Activated gamma-delta T cell treated with anti-CD3 and anti-CD28 coated beads, Interleukin-2, amount 50 U/mL, for 16 hours (primary cell): Measurements from ENCODE around the gene SEC11A.
"Not testable (repeated sequence)": the region's sequence is repeated elsewhere in the genome, so short reads cannot be mapped to it uniquely, and the experiment has no call there.

ENCODE experiments used
- DNase-seq: peaks from one replicate; pipeline ENCODE4 v3.0.0-alpha.2; 2020; ENCODE audit warnings: low read depth

SEC11A gene

GRCh38 chr15:84716036-84716732, at the start of gene SEC11A:
SEC11A (minus strand) TSS chr15:84716139; CDS start chr15:84716075, 64 bp downstream.
- DNase-seq: peak; percentile 84

GRCh38 chr15:84765675-84766074, 49.7 kb upstream of the SEC11A start:
- no peak for DNase-seq

- DNase-seq: no peak
Measured at GRCh38 chr15:84764989-84765388, 49.0 kb upstream of the SEC11A start.

GRCh38 chr15:84764585-84764984, 48.6 kb upstream of the SEC11A start:
- DNase-seq: no peak

- no peak for DNase-seq
Measured at GRCh38 chr15:84762840-84763572, 47.1 kb upstream of the SEC11A start.

- DNase-seq: no peak
Measured at GRCh38 chr15:84761607-84762131, 45.7 kb upstream of the SEC11A start.

- DNase-seq: no peak
Measured at GRCh38 chr15:84760219-84760618, 44.3 kb upstream of the SEC11A start.

- no peak for DNase-seq
Measured at GRCh38 chr15:84759018-84759417, 43.1 kb upstream of the SEC11A start.

GRCh38 chr15:84755736-84756527, 40.0 kb upstream of the SEC11A start:
- no peak for DNase-seq

- DNase-seq: not testable (repeated sequence)
Measured at GRCh38 chr15:84754889-84755288, 39.0 kb upstream of the SEC11A start.

- DNase-seq: no peak
Measured at GRCh38 chr15:84752700-84753099, 36.8 kb upstream of the SEC11A start.

GRCh38 chr15:84752195-84752594, 36.3 kb upstream of the SEC11A start:
- DNase-seq: no peak

GRCh38 chr15:84751721-84752120, 35.8 kb upstream of the SEC11A start:
- DNase-seq: not testable (repeated sequence)

- DNase-seq: no peak
Measured at GRCh38 chr15:84750583-84751092, 34.7 kb upstream of the SEC11A start.

- DNase-seq: peak; percentile 20
Measured at GRCh38 chr15:84749111-84749991, 33.4 kb upstream of the SEC11A start.

GRCh38 chr15:84748274-84749110, 32.6 kb upstream of the SEC11A start, which contains the start of gene ZNF592:
ZNF592 (plus strand) TSS chr15:84748592; CDS start chr15:84782676, 34,084 bp downstream.
- peak; percentile 64 for DNase-seq

- peak; percentile 46 for DNase-seq
Measured at GRCh38 chr15:84747416-84748273, 31.7 kb upstream of the SEC11A start.

- DNase-seq: no peak
Measured at GRCh38 chr15:84741121-84741520, 25.2 kb upstream of the SEC11A start.

GRCh38 chr15:84740691-84741090, 24.8 kb upstream of the SEC11A start:
- no peak for DNase-seq
